ENCODE data around the gene WDR37.

- TF ChIP-seq POLR2A (IDR thresholded peaks at IDR 0.05) = no peak
- TF ChIP-seq, protein P1, sequence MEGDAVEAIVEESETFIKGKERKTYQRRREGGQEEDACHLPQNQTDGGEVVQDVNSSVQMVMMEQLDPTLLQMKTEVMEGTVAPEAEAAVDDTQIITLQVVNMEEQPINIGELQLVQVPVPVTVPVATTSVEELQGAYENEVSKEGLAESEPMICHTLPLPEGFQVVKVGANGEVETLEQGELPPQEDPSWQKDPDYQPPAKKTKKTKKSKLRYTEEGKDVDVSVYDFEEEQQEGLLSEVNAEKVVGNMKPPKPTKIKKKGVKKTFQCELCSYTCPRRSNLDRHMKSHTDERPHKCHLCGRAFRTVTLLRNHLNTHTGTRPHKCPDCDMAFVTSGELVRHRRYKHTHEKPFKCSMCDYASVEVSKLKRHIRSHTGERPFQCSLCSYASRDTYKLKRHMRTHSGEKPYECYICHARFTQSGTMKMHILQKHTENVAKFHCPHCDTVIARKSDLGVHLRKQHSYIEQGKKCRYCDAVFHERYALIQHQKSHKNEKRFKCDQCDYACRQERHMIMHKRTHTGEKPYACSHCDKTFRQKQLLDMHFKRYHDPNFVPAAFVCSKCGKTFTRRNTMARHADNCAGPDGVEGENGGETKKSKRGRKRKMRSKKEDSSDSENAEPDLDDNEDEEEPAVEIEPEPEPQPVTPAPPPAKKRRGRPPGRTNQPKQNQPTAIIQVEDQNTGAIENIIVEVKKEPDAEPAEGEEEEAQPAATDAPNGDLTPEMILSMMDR (IDR thresholded peaks at IDR 0.05) = no peak
Observed at GRCh38 chr10:1130226-1130625, 74.0 kb downstream of the WDR37 start.

Measured in lower leg skin (tissue), 3 donors.